ENCODE data around the gene EFS.

DNA sequence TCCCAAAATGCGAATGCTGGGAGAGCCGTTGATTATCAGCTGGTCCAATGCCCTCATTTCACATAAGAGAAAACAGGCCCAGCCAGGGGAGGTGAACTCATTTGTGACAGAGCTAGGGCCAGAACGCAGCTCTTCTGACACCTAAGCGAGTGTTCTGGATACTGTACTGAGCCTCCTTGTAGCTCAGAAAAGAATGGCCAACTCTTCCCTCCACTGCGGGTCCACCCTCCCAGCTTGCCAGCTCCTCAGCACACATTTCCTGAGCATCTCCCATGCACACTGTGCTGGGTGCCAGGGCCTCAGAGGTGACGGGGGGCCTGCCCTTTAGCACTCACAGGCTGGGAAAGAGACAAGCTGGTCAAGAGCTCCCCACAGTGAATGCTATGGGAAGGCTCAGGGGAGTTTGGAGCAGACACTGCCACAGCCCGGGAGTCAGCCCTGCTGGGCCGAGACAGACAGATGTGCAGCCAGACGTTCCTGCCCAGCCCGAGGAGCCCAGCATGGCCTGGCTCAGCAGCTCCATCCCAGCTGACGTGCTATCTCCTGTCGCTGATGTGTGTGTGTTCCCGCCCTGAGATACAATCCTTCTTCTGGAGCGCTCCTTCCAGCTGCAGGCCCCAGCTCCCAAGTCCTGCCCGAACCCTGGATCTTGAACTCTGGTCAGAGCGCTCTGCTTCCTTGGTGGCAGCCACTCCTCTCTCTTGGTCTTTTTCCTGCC, 15.4 kb upstream of the EFS start:
- TF ChIP-seq NFRKB (IDR thresholded peaks at IDR 0.05) (no peak), SUZ12 (IDR thresholded peaks at IDR 0.05) (no peak), FOXM1 (IDR thresholded peaks at IDR 0.05; ENCODE audit: borderline replicate concordance) (no peak)
